B cell (primary cell): ENCODE data around the gene SPG7.

Source experiments
- CTCF ChIP-seq: fragments of 200-600 bp; IDR thresholded peaks from one replicate; pipeline ENCODE4 v1.8.0; 2022; ENCODE audit warnings: antibody characterized with exemption, mild to moderate bottlenecking
- EZH2 ChIP-seq: IDR thresholded peaks from 2 replicates; pipeline ENCODE4 v1.6.1; 2012; ENCODE audit warnings: borderline replicate concordance, low read depth, mild to moderate bottlenecking, moderate library complexity, low read length; ENCODE audit not compliant: insufficient read depth, poor library complexity, severe bottlenecking

GRCh38 chr16:89571636-89572035 lies 63.4 kb downstream of the SPG7 start:
- no peak for TF ChIP-seq CTCF
- TF ChIP-seq EZH2: no peak
